GM12878 (cell line): ENCODE measurements around the gene SLC39A8. TPM values are rescaled to one million over a fixed set of nuclear protein-coding genes. Genes with fewer than 3 reads are reported as not detected.

Experiments
- ATAC-seq: fragments of 200-7000 bp; cut with Tn5 transposase; 3 replicates; pipeline ENCODE4 v1.9.1; 2020; ENCODE audit warnings: mild to moderate bottlenecking, moderate library complexity
- BruUV-seq: library from RNA; stranded (reverse); fragments of 400-500 nt; replicated peaks from 2 replicates; lab custom pipeline; 2021; lab: Mats Ljungman, UMichigan
- CTCF ChIA-PET: fragments of 300-600 bp; sonication (Branson Sonifier 250); formaldehyde crosslinking; extraction: SDS; loops from one replicate; lab custom pipeline; 2021; ENCODE audit warnings: inconsistent platforms; lab: Yijun Ruan, JAX
- POLR2A ChIA-PET: fragments of 350-600 bp; formaldehyde crosslinking; extraction: SDS; loops from one replicate; lab custom pipeline; 2021; ENCODE audit warnings: inconsistent platforms; lab: Charles Lee
- RAD21 ChIA-PET: fragments of 300-600 bp; sonication (Branson Sonifier 250); formaldehyde crosslinking; loops from one replicate; lab custom pipeline; 2023; ENCODE audit warnings: antibody characterized with exemption; ENCODE audit not compliant: unreplicated experiment; lab: Charles Lee
- SMC1A ChIA-PET: fragments of 300-600 bp; sonication (Branson Sonifier 250); formaldehyde crosslinking; loops from one replicate; lab custom pipeline; 2023; ENCODE audit not compliant: unreplicated experiment, uncharacterized antibody; lab: Charles Lee
- DNase-seq: peaks from one replicate; pipeline ENCODE4 v3.0.0-alpha.2; 2011; ENCODE audit warnings: low read depth, low spot score
- FAIRE-seq: peaks from 3 replicates; lab custom pipeline; 2011; peaks lifted over from hg19 to GRCh38; lab: Jason Lieb, UNC
- H2AFZ ChIP-seq: 2 replicates; pipeline ENCODE4 v1.6.0; 2011; ENCODE audit warnings: low read depth, low read length, control low read depth; ENCODE audit not compliant: control insufficient read depth
- H3K27ac ChIP-seq: 2 replicates; pipeline ENCODE4 v1.5.1; 2011; ENCODE audit warnings: control low read depth; ENCODE audit not compliant: control insufficient read depth, insufficient read depth
- H3K27me3 ChIP-seq, 2 experiments: replicated peaks in 1 of 2; 2 replicates each; pipeline versions ENCODE4 v1.6.0 to v1.6.1; 2011; ENCODE audit warnings: low read length in 1 of 2; ENCODE audit not compliant: control insufficient read depth in 2 of 2, insufficient read depth in 2 of 2
- H3K36me3 ChIP-seq, 2 experiments: 2 replicates each; pipeline ENCODE4 v1.5.1; 2011; ENCODE audit warnings: low read length in 1 of 2; ENCODE audit not compliant: control insufficient read depth in 2 of 2, insufficient read depth in 2 of 2
- H3K4me1 ChIP-seq: 2 replicates; pipeline ENCODE4 v1.6.1; 2011; ENCODE audit warnings: mild to moderate bottlenecking, low read length, moderate library complexity, mixed read lengths; ENCODE audit not compliant: control insufficient read depth, insufficient read depth
- H3K4me2 ChIP-seq: 2 replicates; pipeline ENCODE4 v1.6.0; 2011; ENCODE audit warnings: control low read depth; ENCODE audit not compliant: control insufficient read depth, insufficient read depth
- H3K4me3 ChIP-seq: fragments of 200-600 bp; sonication (generic); 2 replicates; pipeline ENCODE4 v1.5.1; 2016
- H3K79me2 ChIP-seq: 2 replicates; pipeline ENCODE4 v1.6.0; 2011; ENCODE audit warnings: low read length; ENCODE audit not compliant: control insufficient read depth, insufficient read depth
- H3K9ac ChIP-seq: 2 replicates; pipeline ENCODE4 v1.8.0; 2011; ENCODE audit warnings: low read length, control low read depth, mixed read lengths; ENCODE audit not compliant: control insufficient read depth, insufficient read depth
- H3K9me3 ChIP-seq: replicated peaks from 3 replicates; pipeline ENCODE4 v1.5.1; 2011; ENCODE audit warnings: mild to moderate bottlenecking, low read length; ENCODE audit not compliant: control insufficient read depth, insufficient read depth
- H4K20me1 ChIP-seq: 2 replicates; pipeline ENCODE4 v1.6.0; 2011; ENCODE audit not compliant: control insufficient read depth, insufficient read depth
- CEBPB ChIP-seq, 2 experiments: fragments of 150-350 bp in 1 of 2; IDR thresholded peaks; 2 replicates each; pipeline ENCODE4 v1.6.1; 2012 to 2014; ENCODE audit warnings: low read depth in 2 of 2, low read length in 2 of 2, borderline replicate concordance in 1 of 2, inconsistent platforms in 1 of 2
- E4F1 ChIP-seq: fragments of 450-650 bp; IDR thresholded peaks from 2 replicates; pipeline ENCODE4 v1.6.1; 2018; ENCODE audit warnings: borderline replicate concordance, mild to moderate bottlenecking; ENCODE audit not compliant: partially characterized antibody
- ETV6 ChIP-seq, 2 experiments: fragments of 450-650 bp in 1 of 2; IDR thresholded peaks in 1 of 2; conservative IDR thresholded peaks in 1 of 2; 2 replicates each; pipeline ENCODE4 v1.6.1; 2014; ENCODE audit warnings: antibody characterized with exemption in 1 of 2, borderline replicate concordance in 1 of 2, low read depth in 1 of 2, mild to moderate bottlenecking in 1 of 2, moderate library complexity in 1 of 2
- JUNB ChIP-seq: IDR thresholded peaks from 2 replicates; pipeline ENCODE4 v1.6.1; 2016; ENCODE audit warnings: antibody characterized with exemption, mild to moderate bottlenecking
- NFIC ChIP-seq: IDR thresholded peaks from 2 replicates; pipeline ENCODE4 v1.6.1; 2012; ENCODE audit warnings: low read depth, mild to moderate bottlenecking, inconsistent platforms, low read length, moderate library complexity
- NR2C1 ChIP-seq: fragments of 450-650 bp; IDR thresholded peaks from 2 replicates; pipeline ENCODE4 v1.6.1; 2017; ENCODE audit warnings: antibody characterized with exemption, mild to moderate bottlenecking, moderate library complexity
- NR2C2 ChIP-seq: IDR thresholded peaks from 2 replicates; pipeline ENCODE4 v1.6.1; 2011; ENCODE audit warnings: borderline replicate concordance, low read depth; ENCODE audit not compliant: control insufficient read depth, insufficient read length
- POLR2A ChIP-seq: IDR thresholded peaks from 2 replicates; pipeline ENCODE4 v1.6.1; 2011; ENCODE audit warnings: low read depth, mild to moderate bottlenecking, low read length
- RFX5 ChIP-seq: IDR thresholded peaks from 2 replicates; pipeline ENCODE4 v1.6.1; 2011; ENCODE audit warnings: low read depth, low read length, improper control_type of control experiment
- SRF ChIP-seq, 2 experiments: IDR thresholded peaks; 2 replicates each; pipeline ENCODE4 v1.6.1; 2011; ENCODE audit warnings: low read depth in 2 of 2, low read length in 2 of 2, mild to moderate bottlenecking in 1 of 2, moderate library complexity in 1 of 2
- STAT3 ChIP-seq: IDR thresholded peaks from 2 replicates; pipeline ENCODE4 v1.6.1; 2011; ENCODE audit warnings: low read depth, low read length, improper control_type of control experiment
- SUPT20H ChIP-seq: IDR thresholded peaks from 2 replicates; pipeline ENCODE4 v1.6.1; 2011; ENCODE audit warnings: low read depth, mild to moderate bottlenecking, low read length, moderate library complexity, borderline replicate concordance; ENCODE audit not compliant: control insufficient read depth
- TCF7 ChIP-seq: IDR thresholded peaks from 2 replicates; pipeline ENCODE4 v1.6.1; 2014; ENCODE audit warnings: antibody characterized with exemption, borderline replicate concordance
- USF1 ChIP-seq: IDR thresholded peaks from 2 replicates; pipeline ENCODE4 v1.6.1; 2011; ENCODE audit warnings: borderline replicate concordance, low read depth, mild to moderate bottlenecking, moderate library complexity, mixed read lengths, low read length; ENCODE audit not compliant: insufficient read depth; ENCODE audit errors: extremely low read length
- in situ Hi-C: fragments of 300-500 bp; cut with MboI; formaldehyde crosslinking; loops from 9 replicates; pipeline ENCODE4 v1.14.3; 2018; ENCODE audit warnings: mixed read lengths
- intact Hi-C: fragments of 100-400 bp; cut with micrococcal nuclease; formaldehyde crosslinking; loops from one replicate; pipeline ENCODE4 v1.14.2; 2022; ENCODE audit not compliant: unreplicated experiment
- polyA plus RNA-seq, 11 experiments: library from polyadenylated mRNA; depleted of rRNA in 4 of 11; unstranded in 6 of 11; stranded (reverse) in 5 of 11; fragments of >200 nt; fragmentation: Nextera tagmentation in 4 of 11; fragmentation: Illumina TruSeq in 1 of 11; extraction: Ambion mirVana in 4 of 11; extraction: Trizol in 1 of 11; gene quantifications; 1 replicate in 1 of 11; 2 replicates in 10 of 11; pipeline versions ENCODE4 v1.2.1 to v1.2.3, GENCODE V29; 2011 to 2016; ENCODE audit warnings: inconsistent platforms in 2 of 11, missing spikeins in 2 of 11, low read depth in 1 of 11
- total RNA-seq, 4 experiments: library from RNA; depleted of rRNA in 3 of 4; stranded (reverse); fragments of >200 nt in 3 of 4; fragmentation: Illumina TruSeq in 1 of 4; extraction: Trizol in 1 of 4; gene quantifications; 2 replicates each; pipeline versions ENCODE4 v1.2.1 to v1.2.3, GENCODE V29; 2013 to 2021
- TF ChIP-seq, protein P1 (sequence below): IDR thresholded peaks from 2 replicates; pipeline ENCODE4 v1.6.1; 2011; ENCODE audit warnings: mild to moderate bottlenecking, low read depth, low read length, moderate library complexity; ENCODE audit not compliant: insufficient replicate concordance

Gene SLC39A8
- total and polyA plus RNA-seq, 10 of the 15 experiments (the other 5 are each of a cell fraction or from before 2014, with no cell fraction given), result 7.9 to 47.8 (median 32.8) TPM

DNA sequence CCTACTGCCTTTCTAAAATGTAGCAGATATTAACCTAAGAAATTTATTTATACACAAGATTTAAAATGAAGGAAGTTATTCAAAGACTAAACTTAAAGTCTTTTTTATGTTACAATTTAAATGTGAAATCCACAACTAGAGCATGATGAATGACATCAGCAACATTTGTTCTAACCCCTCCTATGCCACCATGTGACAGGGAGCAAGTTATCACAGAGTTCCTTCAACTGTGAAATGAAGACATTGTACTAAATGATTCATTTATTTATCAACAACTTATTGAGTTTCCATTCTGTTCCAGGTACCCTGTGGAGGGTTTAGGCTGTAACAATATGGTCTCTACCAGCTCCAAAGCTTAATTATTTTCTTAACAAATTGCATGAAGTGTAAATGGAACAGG lies 76.9 kb downstream of the SLC39A8 start:
- RAD21 ChIA-PET, result no interaction called here
- H3K9me3 ChIP-seq, result no peaks in the 10 kb centered on the region
- TF ChIP-seq SRF (IDR thresholded peaks at IDR 0.05; ENCODE audit: low read depth in 2 of 2, low read length in 2 of 2) (no peak), JUNB (no peak), TCF7 (no peak), USF1 (no peak), NR2C1 (no peak), STAT3 (no peak), NR2C2 (no peak), NFIC (no peak), ETV6 (conservative IDR thresholded peaks at IDR 0.05 in 1 of 2, IDR thresholded peaks at IDR 0.05 in 1 of 2; ENCODE audit: borderline replicate concordance in 1 of 2, low read depth in 1 of 2) (no peak), E4F1 (no peak), POLR2A (no peak), RFX5 (no peak), CEBPB (IDR thresholded peaks at IDR 0.05; ENCODE audit: borderline replicate concordance in 1 of 2, low read depth in 2 of 2, low read length in 2 of 2) (no peak), SUPT20H (no peak)
- TF ChIP-seq, protein P1, sequence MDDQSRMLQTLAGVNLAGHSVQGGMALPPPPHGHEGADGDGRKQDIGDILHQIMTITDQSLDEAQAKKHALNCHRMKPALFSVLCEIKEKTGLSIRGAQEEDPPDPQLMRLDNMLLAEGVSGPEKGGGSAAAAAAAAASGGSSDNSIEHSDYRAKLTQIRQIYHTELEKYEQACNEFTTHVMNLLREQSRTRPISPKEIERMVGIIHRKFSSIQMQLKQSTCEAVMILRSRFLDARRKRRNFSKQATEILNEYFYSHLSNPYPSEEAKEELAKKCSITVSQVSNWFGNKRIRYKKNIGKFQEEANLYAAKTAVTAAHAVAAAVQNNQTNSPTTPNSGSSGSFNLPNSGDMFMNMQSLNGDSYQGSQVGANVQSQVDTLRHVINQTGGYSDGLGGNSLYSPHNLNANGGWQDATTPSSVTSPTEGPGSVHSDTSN, result no peak
- TF ChIP-seq, all 136 proteins: peak for 0
- no peak overlapping the region for H3K27ac ChIP-seq
- FAIRE-seq (no peak), ATAC-seq (no peak), DNase-seq (no peak)
- ChIA-PET CTCF (interaction anchor here (0.6 to 1.4 kb wide), 3 partner anchors 9 to 13 kb away, joined by 3 to 4 read pairs (median 3); no protein-coding TSS in a partner anchor), POLR2A (no interaction called here), SMC1A (interaction anchor here (1.2 kb wide), 1 partner anchor 8 kb away, joined by 5 read pairs; no protein-coding TSS in a partner anchor)
- H3K4me2 ChIP-seq, result no peak overlapping the region
- H3K4me1 ChIP-seq, result no peaks in the 10 kb centered on the region
- H3K9ac ChIP-seq, result no peak overlapping the region
- H3K27me3 ChIP-seq, result no peaks in the 10 kb centered on the region
- intact Hi-C loops (no loop called here), in situ Hi-C loops (no loop called here)
- H2AFZ ChIP-seq, result no peak overlapping the region
- BruUV-seq, result no TSS peak
- peaks cover 0 to 4% of the 10 kb centered on the region in 2 experiments; a peak in 2 of 4 replicates for H3K36me3 ChIP-seq
- H3K79me2 ChIP-seq, result no peaks in the 10 kb centered on the region
- no peaks in the 10 kb centered on the region for H4K20me1 ChIP-seq
- no peak overlapping the region for H3K4me3 ChIP-seq
